HG03432 (cell line): Measurements from ENCODE around the gene DPYD.
A peak's percentile ranks its signal among the peaks of the same experiment; 100 is the strongest.

Experiments
- ATAC-seq: cut with Tn5 transposase; IDR thresholded peaks from one replicate; pipeline ENCODE4 v1.9.1; 2021; ENCODE audit warnings: mild to moderate bottlenecking, moderate library complexity; ENCODE audit not compliant: unreplicated experiment

Gene DPYD

GRCh38 chr1:97920832-97921571 is at the start of gene DPYD:
TSS of gene DPYD (minus strand) at chr1:97921034. CDS start at chr1:97920922, 112 bp downstream.
- ATAC-seq = peak; percentile 93

DNA sequence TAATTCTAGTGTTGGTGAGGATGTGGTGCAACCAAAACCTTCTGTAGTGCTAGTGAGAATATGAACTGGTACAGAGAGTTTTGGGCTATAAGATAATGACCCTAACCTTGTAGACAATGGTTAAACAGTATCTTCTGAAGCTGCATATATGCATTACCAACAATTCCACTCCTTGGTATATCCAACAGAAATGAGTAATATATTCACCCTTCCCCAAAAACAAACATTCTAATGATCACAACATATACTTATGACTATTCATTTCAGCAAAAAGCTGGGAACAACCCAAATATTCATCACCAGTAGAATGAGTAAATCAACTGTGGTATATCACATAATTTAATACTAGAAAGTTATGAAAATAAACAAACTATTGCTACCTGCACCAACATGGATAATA is 39.6 kb upstream of the DPYD start:
- no peak for ATAC-seq

DNA sequence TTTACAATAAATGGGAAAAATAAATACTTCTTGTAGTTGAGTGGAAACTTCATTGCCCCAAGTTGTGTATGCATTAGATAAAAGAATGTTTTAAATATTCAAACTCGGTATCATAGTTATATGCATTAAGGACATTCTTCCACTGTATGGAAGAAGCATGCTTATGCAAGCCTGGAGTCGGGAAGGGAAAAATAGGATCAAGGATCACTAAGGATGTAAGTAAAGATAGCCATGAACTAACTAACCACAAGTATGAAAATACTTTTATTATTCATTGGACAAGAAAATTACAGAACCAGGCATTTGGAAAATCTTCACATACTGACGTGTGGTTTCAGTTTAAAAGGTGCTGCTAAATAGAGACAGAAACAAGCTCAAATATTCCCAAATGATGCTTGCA is 26.9 kb upstream of the DPYD start:
- no peak for ATAC-seq

- no peak for ATAC-seq
Measured at GRCh38 chr1:97943354-97943753, 22.5 kb upstream of the DPYD start.

GRCh38 chr1:97942161-97943123 is 21.6 kb upstream of the DPYD start:
- no peak for ATAC-seq

GRCh38 chr1:97938285-97938642 is 17.4 kb upstream of the DPYD start:
- ATAC-seq = no peak

- ATAC-seq = no peak
Measured at GRCh38 chr1:97936976-97937375, 16.1 kb upstream of the DPYD start.

DNA sequence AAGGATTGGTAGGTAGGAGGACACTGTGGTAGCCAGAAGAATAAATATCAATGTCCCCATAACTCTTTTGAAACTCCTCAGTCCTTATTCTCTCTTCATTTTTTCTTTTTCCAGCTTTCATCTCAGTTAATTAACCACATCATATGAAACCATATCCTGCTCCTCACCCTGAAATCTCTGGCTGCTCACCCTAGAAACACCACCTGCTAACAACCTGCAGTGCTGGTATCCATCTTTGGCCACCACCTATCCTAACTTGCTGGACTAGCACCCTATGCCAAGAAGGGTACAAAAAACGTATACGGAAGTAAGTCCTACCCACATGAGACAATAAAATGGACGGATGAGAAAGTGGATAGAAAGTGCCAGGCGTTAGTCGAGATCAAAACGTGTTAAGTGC is 13.7 kb upstream of the DPYD start:
- no peak for ATAC-seq

GRCh38 chr1:97929874-97930851 is 9.3 kb upstream of the DPYD start:
- ATAC-seq = no peak

- no peak for ATAC-seq
Measured at GRCh38 chr1:97926017-97926708, 5.3 kb upstream of the DPYD start.

- ATAC-seq = no peak
Measured at GRCh38 chr1:97925151-97925550, 4.3 kb upstream of the DPYD start.

GRCh38 chr1:97923811-97924210 is 3.0 kb upstream of the DPYD start:
- no peak for ATAC-seq

- ATAC-seq = no peak
Measured at GRCh38 chr1:97920276-97920831, 480 bp downstream of the DPYD start.

GRCh38 chr1:97919585-97920261 is 1.1 kb downstream of the DPYD start:
- ATAC-seq = no peak

DNA sequence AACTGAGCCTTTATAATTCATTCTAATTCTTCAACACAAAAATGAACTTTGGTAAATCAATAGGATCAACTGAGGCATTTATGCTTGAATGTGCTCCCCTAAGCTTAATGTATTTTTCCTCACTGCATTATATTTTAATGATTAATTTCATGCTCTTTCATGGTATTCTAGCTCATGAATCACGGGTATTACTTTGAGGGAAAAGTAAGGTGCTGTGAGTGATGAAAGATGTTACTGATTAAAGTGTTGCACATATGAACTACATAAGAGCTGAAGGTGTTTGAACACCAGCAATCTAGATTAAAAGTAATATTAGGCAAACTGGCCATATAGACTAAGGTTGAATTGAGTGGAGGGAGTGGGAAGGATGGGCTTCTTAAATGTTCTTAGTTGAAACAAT is 1.9 kb downstream of the DPYD start:
- no peak for ATAC-seq

DNA sequence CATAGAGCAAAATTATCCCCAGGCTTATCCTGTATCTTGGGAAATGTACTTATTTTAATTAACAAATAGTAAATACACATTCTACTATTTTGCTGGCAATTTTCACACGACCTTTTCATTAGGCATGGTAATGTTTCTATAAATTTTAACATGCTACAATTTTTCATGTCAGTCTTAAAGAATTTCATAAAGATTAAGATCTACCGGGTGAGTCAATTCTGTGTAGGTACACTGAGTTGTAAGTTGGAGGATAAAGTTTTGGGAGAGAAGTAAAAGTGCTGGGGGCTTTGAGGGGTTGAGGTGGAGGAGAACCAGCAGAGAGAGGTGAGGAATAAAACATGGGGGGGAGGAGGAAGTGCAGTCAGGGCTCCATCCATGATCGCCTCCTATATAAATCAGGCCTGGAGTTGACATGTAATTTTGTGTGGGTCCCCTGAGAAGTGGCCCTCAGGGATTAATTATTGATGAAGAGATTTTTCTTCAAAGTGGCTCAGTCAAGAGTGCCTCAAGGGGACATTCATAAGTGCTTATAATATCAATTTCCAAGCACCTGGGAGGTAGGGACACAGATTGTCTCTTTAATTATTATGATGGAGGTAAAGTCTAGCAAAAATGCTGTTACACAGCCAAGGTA is 7.2 kb downstream of the DPYD start:
- no peak for ATAC-seq

GRCh38 chr1:97911266-97912215 is 9.3 kb downstream of the DPYD start:
- no peak for ATAC-seq

DNA sequence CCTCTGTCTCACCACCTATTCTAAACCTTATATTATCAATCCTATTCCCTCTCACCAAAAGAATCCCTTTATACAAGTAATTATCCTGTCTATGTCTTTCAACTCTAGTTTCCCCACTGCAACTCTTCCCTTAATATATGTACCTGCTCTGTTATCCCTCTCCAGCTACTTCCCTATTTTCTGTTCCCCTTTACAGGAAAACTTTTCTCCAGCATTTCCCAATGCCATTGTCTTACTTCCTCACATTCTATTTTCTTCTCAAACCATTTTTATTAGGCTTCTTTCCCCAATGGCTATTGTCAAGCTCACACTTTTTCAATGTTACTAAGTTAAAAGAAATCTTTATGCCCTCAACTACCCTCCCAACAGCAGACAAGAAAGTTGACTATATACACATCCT is 11.6 kb downstream of the DPYD start:
- no peak for ATAC-seq
